D341Med (cell line): ENCODE results near the gene SMYD5.

Source experiments
- DNase-seq: peaks from one replicate; pipeline ENCODE4 v3.0.0; 2012; ENCODE audit warnings: low spot score

SMYD5 gene

DNA sequence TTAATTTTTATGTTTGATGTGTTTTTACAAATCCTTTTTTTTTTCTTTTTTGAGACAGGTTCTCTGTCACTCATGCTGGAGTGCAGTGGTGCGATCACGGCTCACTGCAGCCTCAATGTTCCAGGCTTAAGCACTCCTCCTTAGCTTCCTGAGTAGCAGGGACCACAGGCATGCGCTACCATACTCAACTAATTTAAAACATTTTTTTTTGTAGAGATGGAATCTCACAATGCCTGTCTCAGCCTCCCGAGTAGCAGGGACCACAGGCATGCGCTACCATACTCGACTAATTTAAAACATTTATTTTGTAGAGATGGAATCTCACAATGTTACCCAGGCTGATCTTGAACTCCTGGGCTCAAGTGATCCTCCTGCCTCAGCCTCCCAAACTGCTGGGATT is 8.4 kb upstream of the SMYD5 start:
- DNase-seq, result no peak

DNA sequence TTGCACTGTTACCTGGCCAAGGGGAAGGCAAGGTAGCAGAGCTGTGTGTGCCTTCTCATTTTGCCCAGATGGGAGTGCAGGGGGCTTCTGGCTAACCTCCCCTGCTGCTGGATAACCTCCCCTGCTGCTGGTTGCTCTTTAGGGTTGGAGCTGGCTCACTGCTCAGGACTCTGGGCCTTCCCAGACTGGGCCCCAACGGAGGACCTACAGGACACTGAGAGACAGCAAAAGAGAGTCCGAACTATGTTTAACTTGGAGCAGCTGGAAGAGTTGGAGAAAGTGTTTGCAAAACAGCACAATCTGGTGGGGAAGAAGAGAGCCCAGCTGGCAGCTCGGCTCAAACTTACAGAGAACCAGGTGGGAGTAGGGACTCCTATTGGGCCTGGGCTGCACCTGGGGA is 5.8 kb upstream of the SMYD5 start:
- DNase-seq, result no peak

DNA sequence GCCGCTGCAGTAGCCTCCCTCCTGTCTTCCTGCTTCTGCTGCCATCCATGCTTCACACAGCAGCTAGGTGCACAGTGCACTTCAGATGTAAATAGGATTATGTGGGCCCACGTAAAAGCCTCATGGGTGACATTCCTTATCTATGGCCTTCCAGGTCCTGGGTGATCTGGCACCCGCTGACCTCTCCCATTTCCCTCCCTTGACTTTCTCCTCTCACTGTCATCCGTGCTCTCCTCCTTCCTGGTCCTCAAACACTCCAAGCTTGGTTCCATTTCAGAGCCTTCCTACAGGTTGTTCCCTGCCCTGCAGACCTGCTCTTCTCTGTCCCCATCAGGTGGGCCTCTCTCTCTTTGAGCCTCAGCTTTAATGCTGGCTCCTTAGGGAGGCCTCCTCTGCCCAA is 4.0 kb upstream of the SMYD5 start:
- no peak for DNase-seq

DNA sequence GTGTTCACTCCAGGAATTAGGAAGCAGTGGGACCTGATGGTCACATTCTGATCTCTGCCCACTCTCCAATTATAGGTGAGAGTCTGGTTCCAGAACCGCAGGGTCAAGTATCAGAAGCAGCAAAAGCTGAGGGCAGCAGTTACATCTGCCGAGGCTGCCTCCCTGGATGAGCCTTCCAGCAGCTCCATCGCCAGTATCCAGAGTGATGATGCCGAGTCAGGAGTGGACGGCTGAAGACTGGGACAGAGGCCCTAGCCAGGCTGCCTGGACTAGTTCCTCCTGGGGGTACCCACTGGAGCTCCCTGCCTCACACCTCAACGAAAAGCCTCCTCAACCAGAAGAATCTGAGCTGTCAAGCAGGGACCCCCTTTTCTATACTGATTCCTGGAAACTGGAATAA is 3.3 kb upstream of the SMYD5 start:
- no peak for DNase-seq

DNA sequence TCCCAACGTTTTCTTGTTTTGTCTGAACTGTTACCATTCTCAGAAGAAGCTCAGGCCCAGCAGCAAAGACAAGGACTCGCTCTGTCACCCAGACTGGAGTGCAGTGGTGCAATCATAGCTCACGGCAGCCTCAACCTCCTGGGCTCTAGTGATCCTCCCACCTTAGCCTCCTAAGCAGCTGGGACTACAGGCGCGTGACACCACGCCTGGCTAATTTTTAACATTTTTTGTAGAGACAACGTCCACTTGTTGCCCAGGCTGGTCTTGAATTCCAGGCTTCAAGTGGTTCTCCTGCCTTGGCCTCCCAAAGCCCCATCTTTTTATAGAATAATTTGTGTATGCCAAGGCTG is 2.0 kb upstream of the SMYD5 start:
- no peak for DNase-seq

DNA sequence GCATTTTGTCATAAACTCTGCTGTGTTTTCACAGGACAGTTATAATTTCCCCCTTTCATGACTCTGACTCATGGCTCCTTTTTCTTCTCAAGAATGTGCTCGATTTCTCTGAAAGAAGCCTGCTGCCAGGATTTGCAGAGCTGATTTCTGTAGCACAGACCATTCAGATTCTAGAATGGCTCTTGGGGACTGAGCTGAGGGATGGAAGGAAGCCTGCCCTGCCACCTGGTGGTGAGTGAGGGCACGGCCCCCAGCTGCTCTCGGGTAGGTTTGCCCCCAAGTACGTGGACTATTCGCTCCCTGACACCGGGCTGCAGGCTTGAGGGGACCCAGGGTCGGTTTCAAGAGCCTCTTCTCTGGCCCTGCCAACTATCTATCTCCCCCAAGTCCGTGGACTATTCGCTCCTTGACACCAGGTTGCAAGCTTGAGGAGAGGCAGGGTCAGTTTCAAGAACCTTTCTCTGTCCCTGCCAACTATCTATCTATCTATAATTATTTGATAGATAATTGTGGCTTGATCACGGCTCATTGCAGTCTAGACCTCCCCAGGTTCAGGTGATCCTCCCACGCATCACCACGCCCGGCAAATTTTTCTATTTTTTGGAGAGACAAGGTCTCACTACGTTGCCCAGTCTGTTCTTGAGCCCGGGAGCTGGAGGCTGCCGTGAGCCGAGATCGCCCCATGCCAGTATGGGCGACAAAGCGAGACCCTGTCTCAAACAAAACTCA is 1.4 kb upstream of the SMYD5 start:
- peak; percentile 87 for DNase-seq

DNA sequence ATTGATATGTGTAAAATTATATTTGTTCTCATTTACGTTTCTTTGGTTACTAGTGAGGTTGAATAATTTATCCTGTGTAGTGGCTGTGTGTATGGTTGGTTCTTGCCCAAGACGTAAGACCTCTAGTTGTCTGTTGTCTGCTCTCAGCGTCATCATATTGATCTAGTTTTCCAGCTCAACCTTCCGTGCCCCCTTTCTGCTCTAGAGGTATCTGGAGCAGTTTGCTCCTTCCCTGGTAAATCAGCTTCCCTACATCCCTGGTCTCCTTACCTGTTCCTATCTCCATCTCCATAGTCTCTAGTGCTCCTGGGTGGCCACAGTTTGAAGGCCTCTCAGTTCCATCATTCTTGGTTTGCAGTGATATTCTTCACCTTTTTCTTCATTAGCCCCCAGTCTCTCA is 1.2 kb downstream of the SMYD5 start:
- DNase-seq, result no peak

DNA sequence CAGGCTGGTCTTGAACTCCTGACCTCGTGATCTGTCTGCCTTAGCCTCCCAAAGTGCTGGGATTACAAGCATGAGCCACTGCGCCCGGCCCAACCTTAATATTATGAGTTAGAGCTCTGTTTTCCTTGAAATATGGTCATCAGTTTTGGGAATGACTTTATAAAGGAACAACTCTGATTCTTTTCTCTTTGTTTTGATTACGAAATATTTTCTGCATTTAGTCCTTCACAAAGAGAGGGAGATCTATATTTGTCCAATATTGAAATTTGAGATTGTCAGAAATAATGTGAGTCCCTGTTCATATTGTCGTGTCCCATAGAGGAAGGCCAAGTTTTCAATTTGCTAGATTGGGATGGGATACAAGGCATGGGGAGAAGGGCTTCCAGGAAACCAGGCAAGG is 3.1 kb downstream of the SMYD5 start:
- no peak for DNase-seq

DNA sequence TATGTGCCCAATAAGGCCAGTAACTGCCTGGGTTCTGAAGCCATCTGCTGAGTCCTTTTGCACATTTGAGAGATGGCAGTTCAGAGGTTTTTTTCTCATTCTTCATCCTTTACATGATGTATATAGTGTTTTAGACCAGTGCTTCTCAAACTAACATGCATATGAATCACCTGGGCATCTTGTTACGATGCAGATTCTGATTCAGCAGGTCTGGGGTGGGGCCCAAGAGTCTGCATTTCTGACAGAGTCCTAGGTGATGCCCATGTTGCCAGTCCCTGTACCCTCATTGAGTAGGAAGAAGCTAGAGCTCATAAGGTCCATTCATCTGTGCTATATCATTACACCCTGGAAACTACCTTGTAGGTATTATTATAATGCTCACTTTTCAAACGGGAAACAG is 3.8 kb downstream of the SMYD5 start:
- DNase-seq, result no peak

DNA sequence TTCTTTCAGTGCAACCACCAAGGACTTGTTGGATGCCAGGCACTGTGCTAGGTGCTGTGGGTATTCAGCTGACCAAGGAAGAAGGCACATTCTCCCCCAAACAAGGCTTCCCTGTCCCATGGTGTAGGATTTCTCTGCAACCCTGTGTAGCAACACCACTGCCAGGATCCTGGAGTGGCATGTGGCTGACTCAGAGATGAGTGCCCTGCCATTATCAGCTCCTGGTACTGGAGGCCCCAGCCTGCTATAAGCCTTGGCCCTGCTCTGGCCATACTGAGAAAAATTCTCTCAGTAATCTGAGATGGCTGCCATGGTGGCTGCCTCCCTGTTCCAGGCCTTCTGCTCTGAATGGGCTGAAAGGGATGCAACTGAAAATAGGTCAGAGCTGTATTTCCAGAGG is 4.3 kb downstream of the SMYD5 start:
- DNase-seq, result no peak

DNA sequence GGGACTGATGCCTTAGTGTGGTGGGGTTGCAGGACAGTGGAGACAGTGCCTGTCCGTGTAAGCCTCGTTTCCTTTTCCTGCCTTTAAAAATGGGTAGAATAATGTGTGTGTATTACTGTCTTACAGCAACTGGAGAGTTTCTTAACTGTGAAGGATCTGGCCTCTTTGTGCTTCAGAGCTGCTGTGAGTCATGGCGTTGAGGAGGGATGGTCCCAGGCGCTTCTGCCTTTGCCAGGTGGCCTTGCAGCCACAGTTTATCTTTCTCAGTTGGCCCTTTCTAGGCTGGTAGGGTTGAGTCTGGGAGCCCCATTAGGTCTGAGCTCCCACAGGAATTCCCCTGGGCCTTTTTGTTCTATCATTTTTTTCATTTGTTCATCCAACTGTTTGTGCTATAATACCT is 9.8 kb downstream of the SMYD5 start:
- no peak for DNase-seq

DNA sequence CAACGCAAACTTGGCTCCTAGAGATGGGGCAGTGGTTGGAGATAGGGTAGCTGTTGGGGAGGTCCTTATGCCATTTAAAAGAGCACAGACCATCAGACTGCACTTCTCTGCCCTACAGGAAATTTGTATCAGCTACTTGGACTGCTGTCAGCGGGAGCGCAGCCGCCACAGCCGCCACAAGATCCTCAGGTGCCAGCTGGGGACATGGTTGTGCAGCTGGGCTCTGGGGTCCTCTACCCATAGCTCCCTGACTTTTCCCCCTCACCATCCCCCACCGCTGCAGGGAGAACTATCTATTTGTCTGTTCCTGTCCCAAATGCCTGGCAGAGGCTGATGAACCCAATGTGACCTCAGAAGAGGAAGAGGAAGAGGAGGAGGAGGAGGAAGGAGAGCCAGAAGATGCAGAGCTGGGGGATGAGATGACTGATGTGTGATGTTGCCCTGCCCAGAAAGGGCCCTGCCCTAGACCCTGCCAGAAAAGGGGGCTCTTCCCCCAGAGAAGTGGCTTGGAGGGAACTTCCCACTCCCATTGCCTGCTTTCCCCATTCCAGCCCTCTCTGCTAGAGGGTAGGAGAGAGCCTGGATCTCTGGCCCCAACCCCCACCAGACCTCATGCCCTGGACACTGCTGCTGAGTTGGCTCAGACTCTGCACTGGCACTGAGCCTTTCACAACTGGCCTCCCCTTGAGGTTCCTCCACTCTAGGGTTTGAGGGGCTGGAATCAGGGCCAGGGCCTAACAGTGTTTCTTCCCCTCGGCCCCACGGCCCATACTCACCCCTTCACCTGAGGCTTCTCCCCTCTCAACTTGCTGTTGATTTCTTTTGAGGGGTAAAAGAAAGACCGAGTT is 11.7 kb downstream of the SMYD5 start:
- DNase-seq, result no peak

DNA sequence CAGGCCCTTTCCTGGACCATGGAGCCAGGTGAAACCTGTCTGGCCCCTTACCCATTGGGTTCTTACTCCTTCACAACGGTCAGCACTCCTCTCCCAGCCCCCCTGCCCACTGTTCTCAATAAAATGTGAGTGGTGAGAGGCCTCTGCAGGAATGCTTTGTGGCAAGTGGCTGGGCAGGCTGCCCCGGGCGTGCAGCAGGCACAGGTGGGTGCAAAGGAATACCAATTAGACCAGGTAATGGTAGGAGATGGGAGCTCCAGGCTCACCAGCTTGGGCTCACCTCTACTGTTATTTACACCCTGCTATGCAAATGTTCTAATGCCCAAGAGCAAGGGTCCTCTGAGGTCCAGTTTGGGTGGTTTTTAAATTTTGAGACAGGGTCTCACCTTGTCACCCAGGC is 13.0 kb downstream of the SMYD5 start:
- DNase-seq, result no peak

DNA sequence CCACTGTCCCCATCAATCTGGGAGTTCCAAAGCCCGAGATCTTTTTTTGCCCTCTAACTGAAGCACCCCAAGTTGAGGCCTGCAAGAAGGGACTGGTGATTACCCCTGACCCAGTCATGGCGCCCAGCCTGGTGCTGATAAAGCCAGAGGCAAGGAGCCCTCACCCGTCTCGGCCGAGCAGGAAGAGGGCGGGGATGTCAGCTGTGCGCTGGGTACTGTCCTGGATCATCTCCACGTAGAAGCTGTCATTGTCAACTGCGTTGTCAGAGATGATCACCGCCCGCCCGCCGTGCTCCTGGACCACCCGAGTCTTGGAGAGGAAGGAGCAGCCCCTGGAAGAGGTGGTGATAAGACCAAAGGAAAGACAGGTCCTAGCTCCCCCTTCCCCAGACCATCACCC is 14.6 kb downstream of the SMYD5 start:
- DNase-seq, result no peak

DNA sequence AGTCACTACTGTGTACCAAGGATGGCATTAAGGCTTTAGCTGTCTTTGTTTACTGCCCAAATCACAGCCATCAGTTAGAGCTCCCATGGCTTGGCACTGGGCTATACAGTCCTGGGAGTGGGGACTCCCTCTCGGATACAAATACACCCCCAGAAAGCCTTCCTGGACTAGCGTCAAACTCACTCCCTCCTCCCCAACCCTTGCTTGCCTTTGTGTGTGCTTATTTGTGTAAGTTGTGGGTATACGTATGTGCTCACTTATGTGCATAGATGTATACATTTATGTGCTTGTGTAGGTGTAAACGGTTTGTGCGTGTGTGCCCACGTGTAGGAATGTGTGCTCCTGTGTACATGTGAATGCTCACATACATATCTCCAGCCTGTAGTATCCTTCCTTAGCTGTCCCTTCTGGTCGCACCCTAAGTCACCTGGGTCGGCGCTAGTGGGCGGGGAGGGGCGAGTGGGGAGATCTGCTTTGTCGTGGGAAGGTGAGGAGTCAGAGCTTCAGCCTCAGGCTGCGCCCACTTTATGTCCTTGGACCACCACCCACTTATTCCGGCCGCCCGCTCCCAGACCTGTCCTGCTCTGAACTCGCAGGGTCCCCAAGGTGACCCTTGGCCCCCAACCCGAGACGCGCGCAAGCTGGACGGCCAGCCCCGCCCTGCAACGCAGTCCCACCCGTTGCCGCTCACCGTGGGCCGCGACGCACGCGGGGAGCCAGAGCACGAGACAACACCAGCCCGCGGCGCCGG is 18.5 kb downstream of the SMYD5 start:
- no peak for DNase-seq

DNA sequence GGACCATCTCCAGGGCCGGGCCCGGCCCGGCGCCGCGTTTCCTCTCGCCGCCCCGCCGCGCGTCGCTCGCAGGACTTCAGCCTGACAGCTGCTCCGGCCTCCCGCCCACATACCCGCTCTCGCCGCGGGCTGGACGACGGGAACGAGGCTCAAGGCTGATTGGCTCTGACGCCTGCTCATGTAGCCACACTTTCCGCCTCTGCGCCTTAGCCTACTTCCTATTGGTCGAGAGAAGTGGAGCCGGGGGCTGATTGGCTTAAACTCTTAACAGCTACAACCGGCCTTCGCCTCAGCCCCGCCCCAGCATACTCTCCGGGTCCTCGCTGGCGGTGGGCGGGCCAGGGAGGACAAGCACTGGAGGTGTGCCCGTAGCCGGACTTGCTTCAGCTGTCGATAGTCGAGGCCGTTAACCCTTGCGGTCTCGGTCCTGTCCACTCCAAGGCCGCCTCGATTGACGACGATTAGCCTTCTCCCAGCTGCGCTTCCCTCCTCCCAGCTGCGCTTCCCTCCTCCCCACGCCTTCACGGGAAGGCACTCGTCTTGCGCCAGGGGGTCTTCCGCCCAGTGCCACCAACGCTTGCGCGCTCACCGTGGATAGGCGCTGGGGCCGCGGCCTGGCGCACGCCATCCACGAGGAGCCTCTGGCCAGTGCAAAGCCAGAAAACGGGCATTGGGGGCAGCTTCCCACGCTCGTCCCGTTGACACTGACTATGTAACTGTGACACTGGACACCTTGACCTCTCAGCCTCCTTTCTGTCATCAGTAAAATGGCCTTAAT is 19.3 kb downstream of the SMYD5 start, which contains the start of gene PRADC1:
Gene PRADC1, minus strand, starts transcription at position 86 of the 778 bp plus-strand sequence. Its CDS starts 79 bp downstream, at position 7.
- peak; percentile 94 for DNase-seq

DNA sequence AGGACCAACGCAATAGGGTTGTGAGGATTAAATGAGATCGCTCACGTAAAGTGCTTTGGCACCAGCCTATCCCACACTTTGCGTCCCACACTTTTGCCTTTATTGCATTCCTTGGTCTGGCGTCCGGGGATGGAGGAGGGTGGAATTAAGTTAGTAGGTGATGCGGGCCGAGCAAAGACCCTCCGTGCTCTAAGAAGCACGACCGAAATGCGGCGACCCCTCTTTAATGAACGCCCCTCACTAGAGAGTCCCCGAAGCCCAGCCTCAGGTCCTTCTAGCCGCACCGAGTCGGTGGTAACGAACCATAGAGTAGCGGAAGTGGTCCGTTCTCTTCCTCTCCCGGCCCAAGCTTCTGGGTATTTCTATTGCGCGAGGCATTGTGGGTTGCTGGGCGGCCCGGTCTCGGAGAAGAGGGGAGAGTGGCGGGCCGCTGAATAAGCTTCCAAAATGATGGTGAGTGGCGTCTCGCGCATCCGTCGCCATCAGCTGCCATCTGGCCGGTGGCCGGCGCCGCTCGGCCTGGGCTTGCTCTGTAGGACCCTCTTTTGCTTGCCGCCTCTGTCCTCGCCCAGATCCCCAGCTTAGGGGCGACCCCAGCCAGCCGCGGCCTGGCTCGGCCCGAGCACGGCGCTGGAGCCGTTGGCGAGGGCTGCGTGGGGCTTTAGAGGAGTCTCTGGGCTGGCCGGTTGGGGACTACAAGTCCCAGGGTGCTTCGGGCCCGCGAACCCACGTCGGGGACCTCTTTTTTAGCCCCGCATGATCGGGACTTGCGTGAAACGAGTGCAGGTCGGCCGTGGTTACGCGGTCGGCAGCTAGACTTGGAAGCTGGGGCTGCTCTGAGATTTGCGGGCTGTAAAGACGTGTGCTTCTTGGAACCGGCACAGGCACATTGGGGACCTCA is 20.1 kb downstream of the SMYD5 start, which contains the start of gene CCT7:
Gene CCT7, plus strand, starts transcription at position 377 of the 901 bp plus-strand sequence. Its CDS starts 71 bp downstream, at position 448.
- peak; percentile 84 for DNase-seq

DNA sequence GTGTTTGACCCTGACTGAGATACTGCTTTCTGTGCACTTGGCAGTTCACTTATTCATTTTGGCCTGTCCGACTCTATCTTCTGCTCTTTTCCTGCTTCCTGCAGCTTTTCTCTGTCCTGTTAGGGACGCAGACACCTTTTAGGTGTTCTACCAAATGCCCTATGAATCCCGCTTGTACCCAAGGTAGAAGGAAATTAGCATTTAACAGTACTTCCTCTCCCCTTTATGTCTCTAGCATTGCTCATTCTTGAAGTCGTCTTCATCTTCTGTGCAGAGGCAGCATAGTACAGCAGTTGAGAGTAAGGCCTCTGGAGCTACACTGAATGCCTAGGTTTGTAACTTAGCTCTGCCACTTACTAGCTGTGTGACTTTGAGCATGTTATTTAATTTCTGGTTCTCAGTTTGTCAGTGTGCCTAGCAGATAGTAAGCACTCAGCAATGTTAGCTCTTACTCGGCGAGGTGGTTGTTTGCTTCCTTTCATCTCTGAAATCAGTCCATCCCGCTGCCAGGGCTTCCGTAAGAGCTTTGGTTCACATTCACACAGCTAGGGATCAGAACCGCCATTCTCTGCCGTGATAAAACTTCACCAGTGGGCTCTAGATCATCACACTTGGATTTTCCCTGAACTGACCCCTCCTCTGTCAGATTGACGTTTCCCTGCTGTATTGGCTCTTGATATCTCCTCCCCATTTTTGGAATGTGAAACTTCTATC is 21.4 kb downstream of the SMYD5 start:
- DNase-seq, result no peak

DNA sequence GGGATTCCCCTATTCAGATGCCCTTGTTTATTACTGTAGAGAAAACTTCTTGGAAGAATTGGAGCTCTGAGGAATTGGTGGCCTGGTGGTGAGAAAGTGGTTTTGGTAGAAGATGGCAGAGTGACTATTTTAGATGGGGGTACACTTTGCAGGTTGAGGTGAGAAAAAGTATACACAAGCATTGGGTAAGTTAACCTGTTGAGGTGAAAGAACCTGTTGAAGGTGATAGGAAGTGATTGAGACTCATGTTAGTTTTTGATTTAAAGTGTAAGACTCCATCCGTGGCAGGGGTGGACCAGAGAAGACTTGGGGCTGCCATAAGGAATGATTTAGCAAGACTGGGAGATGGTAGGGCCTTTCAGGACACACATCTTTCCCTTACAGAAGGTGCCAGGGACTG is 23.1 kb downstream of the SMYD5 start:
- DNase-seq, result no peak

DNA sequence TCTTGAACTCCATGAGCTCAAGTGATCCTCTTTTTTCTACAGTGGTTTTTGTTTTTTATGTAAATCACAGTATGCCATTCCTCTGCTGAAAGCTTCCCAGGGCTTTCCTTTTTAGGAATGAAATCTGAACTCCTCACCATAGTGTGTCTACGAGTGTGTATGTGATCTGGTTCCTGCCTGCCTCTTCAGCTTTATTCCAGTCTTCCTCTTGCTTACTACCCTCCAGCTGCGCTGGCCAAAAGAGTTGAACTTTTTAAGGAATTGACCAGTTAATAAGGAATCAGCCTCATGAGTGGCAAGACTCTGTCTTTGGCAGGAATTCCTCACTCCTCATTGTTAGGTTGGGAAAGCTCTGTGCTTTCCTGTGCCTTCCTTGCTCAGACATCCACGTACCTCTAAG is 24.1 kb downstream of the SMYD5 start:
- DNase-seq, result no peak
